CD4-positive, alpha-beta T cell treated with Interleukin-15 for 4 hours (primary cell): ENCODE results near the gene CHP2.
"Not testable (repeated sequence)": the region's sequence is repeated elsewhere in the genome, so short reads cannot be mapped to it uniquely, and the experiment has no call there.

Experiments used
- DNase-seq: peaks from one replicate; pipeline ENCODE4 v3.0.0-alpha.2; 2020; ENCODE audit warnings: low spot score

Gene CHP2

GRCh38 chr16:23754594-23755483 lies at the start of gene CHP2:
CHP2 (plus strand) TSS chr16:23755026; CDS start chr16:23755050, 24 bp downstream.
- no peak for DNase-seq

GRCh38 chr16:23705517-23705902 lies 49.3 kb upstream of the CHP2 start:
- DNase-seq: no peak

GRCh38 chr16:23706439-23706838 lies 48.4 kb upstream of the CHP2 start:
- no peak for DNase-seq

- no peak for DNase-seq
These were observed 45.3 kb upstream of the CHP2 start for GRCh38 chr16:23709536-23709935.

- no peak for DNase-seq
These were observed 44.8 kb upstream of the CHP2 start for GRCh38 chr16:23710008-23710407.

GRCh38 chr16:23710504-23710903 lies 44.3 kb upstream of the CHP2 start:
- no peak for DNase-seq

- DNase-seq: no peak
These were observed 43.0 kb upstream of the CHP2 start for GRCh38 chr16:23711785-23712184.

GRCh38 chr16:23712976-23713375 lies 41.9 kb upstream of the CHP2 start, which contains the start of gene ERN2:
ERN2 (minus strand) TSS chr16:23713222; CDS start chr16:23713187, 35 bp downstream.
- DNase-seq: no peak

GRCh38 chr16:23716484-23716883 lies 38.3 kb upstream of the CHP2 start:
- no peak for DNase-seq

GRCh38 chr16:23722613-23723240 lies 32.1 kb upstream of the CHP2 start:
- not testable (repeated sequence) for DNase-seq

GRCh38 chr16:23724096-23724784 lies 30.6 kb upstream of the CHP2 start:
- no peak for DNase-seq

GRCh38 chr16:23724785-23725131 lies 30.1 kb upstream of the CHP2 start:
- no peak for DNase-seq

GRCh38 chr16:23726710-23727109 lies 28.1 kb upstream of the CHP2 start:
- DNase-seq: no peak

- DNase-seq: no peak
These were observed 26.7 kb upstream of the CHP2 start for GRCh38 chr16:23728112-23728477.

GRCh38 chr16:23729503-23730424 lies 25.1 kb upstream of the CHP2 start:
- no peak for DNase-seq

GRCh38 chr16:23734176-23734893 lies 20.5 kb upstream of the CHP2 start:
- no peak for DNase-seq

- not testable (repeated sequence) for DNase-seq
These were observed 17.3 kb upstream of the CHP2 start for GRCh38 chr16:23737423-23738028.

- DNase-seq: no peak
These were observed 15.3 kb upstream of the CHP2 start for GRCh38 chr16:23739516-23739915.

- DNase-seq: no peak
These were observed 13.0 kb upstream of the CHP2 start for GRCh38 chr16:23741675-23742303.

GRCh38 chr16:23742766-23743165 lies 12.1 kb upstream of the CHP2 start:
- no peak for DNase-seq
